BJ (cell line): Measurements from ENCODE around the gene TMIE. TPM values are rescaled to one million over a fixed set of nuclear protein-coding genes. Genes with fewer than 3 reads are reported as not detected.
"Not testable (repeated sequence)": the region's sequence is repeated elsewhere in the genome, so short reads cannot be mapped to it uniquely, and the experiment has no call there.

Source experiments
- CTCF ChIA-PET: fragments of 350-600 bp; formaldehyde crosslinking; extraction: SDS; loops from one replicate; lab custom pipeline; 2021; ENCODE audit warnings: antibody characterized with exemption, inconsistent platforms; lab: Yijun Ruan, JAX
- POLR2A ChIA-PET: fragments of 300-600 bp; sonication (Branson Sonifier 250); formaldehyde crosslinking; extraction: SDS; loops from one replicate; lab custom pipeline; 2021; ENCODE audit warnings: antibody characterized with exemption; lab: Charles Lee
- DNase-seq: peaks from one replicate; pipeline ENCODE4 v3.0.0-alpha.2; 2011; ENCODE audit warnings: low read depth
- H3K27me3 ChIP-seq: 2 replicates; pipeline ENCODE4 v1.6.0; 2011; ENCODE audit warnings: low read length; ENCODE audit not compliant: control insufficient read depth, insufficient read depth
- H3K36me3 ChIP-seq: 2 replicates; pipeline ENCODE4 v1.5.1; 2011; ENCODE audit warnings: low read length; ENCODE audit not compliant: control insufficient read depth, insufficient read depth
- H3K4me3 ChIP-seq: 2 replicates; pipeline ENCODE4 v1.5.1; 2011; ENCODE audit warnings: low read depth, mild to moderate bottlenecking, control low read depth, low read length
- polyA plus RNA-seq: library from polyadenylated mRNA; depleted of rRNA; stranded (reverse); fragments of >200 nt; gene quantifications from 2 replicates; pipeline ENCODE4 v1.2.3, GENCODE V29; 2011
- TF ChIP-seq, protein P1 (sequence below): IDR thresholded peaks from 2 replicates; pipeline ENCODE4 v1.5.1; 2011; ENCODE audit warnings: low read depth, mild to moderate bottlenecking, control low read depth, inconsistent platforms, low read length, moderate library complexity; ENCODE audit not compliant: insufficient read depth

Gene TMIE
- polyA plus RNA-seq, 1 experiment: 0.27 TPM

DNA sequence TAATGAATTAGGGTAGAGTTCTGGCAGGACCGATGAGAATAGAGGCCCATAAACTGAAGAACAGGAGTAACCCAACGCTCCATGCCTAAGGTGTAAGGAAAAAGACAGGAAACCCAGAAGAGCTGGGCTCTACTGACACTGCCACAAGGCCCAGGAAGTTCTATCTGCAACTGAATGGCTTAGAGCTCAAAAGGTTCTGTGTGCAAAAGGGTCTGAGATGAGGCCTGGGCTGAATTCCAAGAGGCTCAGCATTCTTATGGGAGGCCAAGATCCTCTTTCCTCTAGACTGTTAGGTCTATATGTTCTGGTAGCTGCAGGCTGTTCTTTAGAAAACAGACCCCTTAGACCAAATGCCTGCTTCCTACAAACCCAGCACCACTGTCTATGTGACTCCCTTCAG, 47.0 kb downstream of the TMIE start:
- DNase-seq: no peak
- POLR2A ChIA-PET: no interaction called here
- Histone ChIP-seq H3K4me3 (no peak overlapping the region), H3K36me3 (no peaks in the 10 kb centered on the region), H3K27me3 (peaks cover 18% of the 10 kb centered on the region)
- TF ChIP-seq, protein P1, sequence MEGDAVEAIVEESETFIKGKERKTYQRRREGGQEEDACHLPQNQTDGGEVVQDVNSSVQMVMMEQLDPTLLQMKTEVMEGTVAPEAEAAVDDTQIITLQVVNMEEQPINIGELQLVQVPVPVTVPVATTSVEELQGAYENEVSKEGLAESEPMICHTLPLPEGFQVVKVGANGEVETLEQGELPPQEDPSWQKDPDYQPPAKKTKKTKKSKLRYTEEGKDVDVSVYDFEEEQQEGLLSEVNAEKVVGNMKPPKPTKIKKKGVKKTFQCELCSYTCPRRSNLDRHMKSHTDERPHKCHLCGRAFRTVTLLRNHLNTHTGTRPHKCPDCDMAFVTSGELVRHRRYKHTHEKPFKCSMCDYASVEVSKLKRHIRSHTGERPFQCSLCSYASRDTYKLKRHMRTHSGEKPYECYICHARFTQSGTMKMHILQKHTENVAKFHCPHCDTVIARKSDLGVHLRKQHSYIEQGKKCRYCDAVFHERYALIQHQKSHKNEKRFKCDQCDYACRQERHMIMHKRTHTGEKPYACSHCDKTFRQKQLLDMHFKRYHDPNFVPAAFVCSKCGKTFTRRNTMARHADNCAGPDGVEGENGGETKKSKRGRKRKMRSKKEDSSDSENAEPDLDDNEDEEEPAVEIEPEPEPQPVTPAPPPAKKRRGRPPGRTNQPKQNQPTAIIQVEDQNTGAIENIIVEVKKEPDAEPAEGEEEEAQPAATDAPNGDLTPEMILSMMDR: no peak
- CTCF ChIA-PET: no interaction called here

DNA sequence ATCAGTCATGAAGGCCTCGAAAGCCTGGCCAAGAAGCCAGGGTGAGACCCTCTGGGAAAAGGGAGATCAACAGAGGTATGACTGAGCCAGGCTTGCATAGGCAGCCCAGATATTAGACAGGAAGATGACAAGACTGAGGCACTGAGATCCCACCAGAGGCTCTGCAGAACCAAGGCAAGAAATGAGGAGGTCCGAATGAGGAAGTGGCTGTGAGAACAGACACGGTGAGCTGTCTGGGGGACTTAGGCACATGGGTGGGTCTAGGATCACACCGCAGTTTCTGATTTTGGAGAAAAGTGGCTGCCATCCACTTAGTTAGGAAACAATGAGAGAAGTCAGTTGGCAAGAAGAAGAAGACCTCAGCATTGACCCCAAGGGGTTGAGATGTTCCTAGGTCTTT, 47.9 kb downstream of the TMIE start:
- ChIA-PET CTCF (no interaction called here), POLR2A (no interaction called here)
- Histone ChIP-seq H3K36me3 (no peaks in the 10 kb centered on the region), H3K4me3 (no peak overlapping the region), H3K27me3 (peaks cover 18% of the 10 kb centered on the region)
- TF ChIP-seq, protein P1: no peak
- no peak for DNase-seq

DNA sequence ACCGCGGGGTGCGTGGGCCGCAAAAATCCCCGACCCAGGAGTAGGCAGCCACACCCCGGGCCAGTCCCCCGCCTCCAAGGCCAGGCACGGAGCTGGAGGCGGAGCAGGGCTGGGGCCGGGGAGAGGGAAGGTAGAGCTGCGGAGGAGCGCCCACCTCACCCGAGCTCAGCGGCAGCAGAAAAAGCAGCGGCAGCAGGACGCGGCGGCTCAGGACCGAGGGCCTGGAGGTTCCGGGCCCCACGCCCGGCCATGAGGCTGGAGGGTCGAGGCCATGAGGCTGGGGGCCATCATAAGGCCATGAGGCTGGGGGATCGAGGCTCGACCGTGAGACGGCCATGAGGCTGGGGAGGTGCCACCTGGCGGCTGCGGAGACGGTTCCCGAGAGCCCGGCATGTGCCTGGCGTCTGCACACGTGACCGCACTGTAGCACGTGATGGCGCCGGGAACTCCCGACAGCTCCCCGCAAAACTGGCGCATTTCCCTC, 49.4 kb downstream of the TMIE start:
- H3K36me3 ChIP-seq: no peaks in the 10 kb centered on the region
- DNase-seq: no peak
- H3K4me3 ChIP-seq: no peak overlapping the region
- TF ChIP-seq, protein P1: no peak
- H3K27me3 ChIP-seq: peaks cover 16% of the 10 kb centered on the region
- CTCF ChIA-PET: no interaction called here
- POLR2A ChIA-PET: no interaction called here

DNA sequence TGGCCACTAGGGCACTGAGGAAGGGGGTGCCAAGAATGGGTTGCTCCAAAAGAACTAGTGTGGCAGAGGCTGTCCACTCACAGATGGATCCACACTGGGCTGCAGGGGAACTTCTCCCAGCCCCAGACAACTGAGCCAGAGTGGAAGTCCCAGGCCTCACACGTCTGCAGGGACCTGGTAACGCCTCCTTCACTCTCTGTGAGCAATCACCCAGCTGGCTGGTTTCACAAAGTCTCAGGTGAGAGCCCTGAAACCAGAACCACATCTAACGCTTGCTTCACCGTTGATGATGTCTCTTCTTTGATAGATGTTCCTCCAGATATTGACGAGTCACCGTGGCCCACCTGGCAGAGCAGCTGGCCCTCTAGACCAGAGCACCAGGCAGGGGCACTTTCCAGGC, 51.9 kb downstream of the TMIE start:
- DNase-seq, CTCF ChIA-PET, H3K36me3 ChIP-seq, POLR2A ChIA-PET, H3K4me3 ChIP-seq: not testable (repeated sequence)
- H3K27me3 ChIP-seq: peaks cover 13% of the 10 kb centered on the region

DNA sequence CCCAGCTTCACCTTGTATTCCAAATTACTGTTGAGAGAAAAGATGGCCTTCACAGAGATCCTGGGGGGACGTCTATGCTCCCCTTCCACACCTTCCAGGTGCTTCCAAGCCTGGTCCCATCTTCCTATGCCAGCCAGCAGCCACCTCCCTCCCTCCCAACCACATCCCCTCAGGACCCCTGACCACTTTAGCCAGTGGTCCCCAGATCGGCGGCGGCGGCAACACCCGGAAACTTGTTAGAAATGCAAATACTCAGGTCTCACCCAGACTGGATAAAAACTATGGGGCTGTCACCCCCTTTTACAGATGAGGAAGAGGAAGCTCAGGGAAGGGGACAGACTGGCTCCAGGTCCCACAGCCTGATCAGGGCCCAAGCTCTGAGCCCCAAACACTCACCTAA, 54.5 kb downstream of the TMIE start:
- no peaks in the 10 kb centered on the region for H3K36me3 ChIP-seq
- ChIA-PET POLR2A (no interaction called here), CTCF (no interaction called here)
- peaks cover 6% of the 10 kb centered on the region; the same call in 1 of the 2 replicates for H3K27me3 ChIP-seq
- TF ChIP-seq, protein P1: no peak
- H3K4me3 ChIP-seq: no peak overlapping the region
- no peak for DNase-seq

DNA sequence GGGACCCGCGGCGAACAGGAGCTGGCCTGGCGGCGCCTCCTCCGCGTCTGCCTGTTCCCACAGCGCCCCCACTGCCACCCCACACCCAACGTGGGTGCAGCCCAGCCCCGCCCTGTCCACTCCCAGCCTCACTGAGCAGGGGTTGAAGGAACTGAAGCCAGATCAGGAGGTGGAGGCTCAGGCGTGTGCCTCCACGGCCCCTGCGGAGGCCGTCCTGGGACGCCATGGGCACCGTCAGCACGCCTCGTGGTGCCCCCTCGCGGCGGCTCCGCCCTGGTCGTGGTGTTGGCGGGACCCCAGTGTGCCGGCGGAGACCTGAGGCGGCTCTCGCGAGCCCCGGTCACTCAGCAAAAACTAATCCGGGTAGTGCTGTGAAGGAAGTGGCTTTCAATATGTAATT, 55.5 kb downstream of the TMIE start:
- Histone ChIP-seq H3K27me3 (peaks cover 5% of the 10 kb centered on the region; the same call in 1 of the 2 replicates), H3K36me3 (no peaks in the 10 kb centered on the region), H3K4me3 (no peak overlapping the region)
- DNase-seq: no peak
- CTCF ChIA-PET: no interaction called here
- TF ChIP-seq, protein P1: no peak
- POLR2A ChIA-PET: no interaction called here
